Renal pelvis (tissue), 4 donors: ENCODE measurements around the gene DGKI. TPM values are rescaled to one million over a fixed set of nuclear protein-coding genes. Genes with fewer than 3 reads are reported as not detected.

Experiments used
- DNase-seq: peaks from one replicate; pipeline ENCODE4 v3.0.0-alpha.2; 2013
- polyA plus RNA-seq, 3 donors: library from polyadenylated mRNA; unstranded; fragments of 120-200 nt; gene quantifications; one replicate each; pipeline ENCODE4 v1.2.1, GENCODE V29; 2013; ENCODE audit not compliant: insufficient read length in 3 of 3

Gene DGKI
- polyA plus RNA-seq, 3 donors, result 1.5 to 2.3 (median 1.6) TPM

- DNase-seq, result no peak
Measured at GRCh38 chr7:137418841-137419240, 427.9 kb downstream of the DGKI start.

GRCh38 chr7:137417464-137417863 lies 429.3 kb downstream of the DGKI start:
- no peak for DNase-seq

- DNase-seq, result no peak
Measured at GRCh38 chr7:137413901-137414300, 432.9 kb downstream of the DGKI start.

GRCh38 chr7:137411446-137411845 lies 435.3 kb downstream of the DGKI start:
- no peak for DNase-seq

GRCh38 chr7:137408126-137408525 lies 438.6 kb downstream of the DGKI start:
- DNase-seq, result no peak

GRCh38 chr7:137407078-137407477 lies 439.7 kb downstream of the DGKI start:
- DNase-seq, result no peak

- no peak for DNase-seq
Measured at GRCh38 chr7:137404660-137405317, 442.0 kb downstream of the DGKI start.

GRCh38 chr7:137403353-137403695 lies 443.4 kb downstream of the DGKI start:
- no peak for DNase-seq

- DNase-seq, result no peak
Measured at GRCh38 chr7:137402536-137403352, 444.0 kb downstream of the DGKI start.

GRCh38 chr7:137399827-137400823 lies 446.6 kb downstream of the DGKI start:
- no peak for DNase-seq

GRCh38 chr7:137396051-137396450 lies 450.7 kb downstream of the DGKI start:
- no peak for DNase-seq

GRCh38 chr7:137395420-137395819 lies 451.4 kb downstream of the DGKI start:
- no peak for DNase-seq

GRCh38 chr7:137393570-137393969 lies 453.2 kb downstream of the DGKI start:
- no peak for DNase-seq

GRCh38 chr7:137390076-137390475 lies 456.7 kb downstream of the DGKI start:
- no peak for DNase-seq

- no peak for DNase-seq
Measured at GRCh38 chr7:137388916-137389315, 457.9 kb downstream of the DGKI start.

GRCh38 chr7:137386966-137387365 lies 459.8 kb downstream of the DGKI start:
- no peak for DNase-seq

GRCh38 chr7:137381045-137381444 lies 465.7 kb downstream of the DGKI start:
- no peak for DNase-seq

- DNase-seq, result no peak
Measured at GRCh38 chr7:137373507-137373906, 473.3 kb downstream of the DGKI start.

- DNase-seq, result no peak
Measured at GRCh38 chr7:137371616-137372015, 475.2 kb downstream of the DGKI start.

GRCh38 chr7:137366995-137367394 lies 479.8 kb downstream of the DGKI start:
- DNase-seq, result no peak

GRCh38 chr7:137363683-137364082 lies 483.1 kb downstream of the DGKI start:
- no peak for DNase-seq

GRCh38 chr7:137360087-137360679 lies 486.6 kb downstream of the DGKI start:
- no peak for DNase-seq
